ENCODE measurements around the gene MET. TPM values are rescaled to one million over a fixed set of nuclear protein-coding genes. Genes with fewer than 3 reads are reported as not detected.

Gene MET
- total RNA-seq, 2 donors from 2014 or later: 15.8 to 18.6 TPM

- Histone ChIP-seq H3K27ac (no peak overlapping the region), H3K4me1 (ENCODE audit: control insufficient read depth in 1 of 2, low read depth in 2 of 2) (peaks cover 0 to 7% of the 10 kb centered on the region in 2 donors), H3K36me3 (no peaks in the 10 kb centered on the region), H3K27me3 (replicated peaks; ENCODE audit: insufficient read depth) (no peaks in the 10 kb centered on the region), H3K9me3 (no peaks in the 10 kb centered on the region), H3K4me3 (no peak overlapping the region)
- no peak for TF ChIP-seq CTCF (IDR thresholded peaks at IDR 0.05)
- ATAC-seq (ENCODE audit: insufficient number of reproducible peaks, low FRiP score, low read depth) (no peak), DNase-seq (ENCODE audit: low spot score) (no peak)
Observed at GRCh38 chr7:116705419-116705818, 33.4 kb downstream of the MET start.

- Histone ChIP-seq H3K27me3 (replicated peaks; ENCODE audit: insufficient read depth) (no peaks in the 10 kb centered on the region), H3K4me3 (peak overlapping the region; percentile 35), H3K9me3 (no peaks in the 10 kb centered on the region), H3K4me1 (ENCODE audit: control insufficient read depth in 1 of 2, low read depth in 2 of 2) (peaks cover 0 to 7% of the 10 kb centered on the region in 2 donors), H3K36me3 (no peaks in the 10 kb centered on the region), H3K27ac (peak overlapping the region in 1 of 2 donors; percentile 21)
- ATAC-seq (ENCODE audit: insufficient number of reproducible peaks, low FRiP score, low read depth): no peak
- TF ChIP-seq CTCF (IDR thresholded peaks at IDR 0.05): no peak
- no peak for DNase-seq (ENCODE audit: low spot score)
Observed at GRCh38 chr7:116706668-116707126, 34.7 kb downstream of the MET start.

GRCh38 chr7:116707289-116707688, 35.3 kb downstream of the MET start:
- Histone ChIP-seq H3K9me3 (no peaks in the 10 kb centered on the region), H3K4me3 (no peak overlapping the region), H3K4me1 (ENCODE audit: control insufficient read depth in 1 of 2, low read depth in 2 of 2) (peaks cover 0 to 7% of the 10 kb centered on the region in 2 donors), H3K36me3 (no peaks in the 10 kb centered on the region), H3K27ac (peak overlapping the region in 1 of 2 donors; percentile 21), H3K27me3 (replicated peaks; ENCODE audit: insufficient read depth) (no peaks in the 10 kb centered on the region)
- ATAC-seq (ENCODE audit: insufficient number of reproducible peaks, low FRiP score, low read depth): no peak
- no peak for TF ChIP-seq CTCF (IDR thresholded peaks at IDR 0.05)
- DNase-seq (ENCODE audit: low spot score): no peak

- Histone ChIP-seq H3K27me3 (replicated peaks; ENCODE audit: insufficient read depth) (no peaks in the 10 kb centered on the region), H3K4me1 (ENCODE audit: control insufficient read depth in 1 of 2, low read depth in 2 of 2) (peaks cover 0 to 7% of the 10 kb centered on the region in 2 donors), H3K4me3 (no peak overlapping the region), H3K9me3 (no peaks in the 10 kb centered on the region), H3K27ac (no peak overlapping the region), H3K36me3 (no peaks in the 10 kb centered on the region)
- no peak for ATAC-seq (ENCODE audit: insufficient number of reproducible peaks, low FRiP score, low read depth)
- TF ChIP-seq CTCF (IDR thresholded peaks at IDR 0.05): no peak
- no peak for DNase-seq (ENCODE audit: low spot score)
Observed at GRCh38 chr7:116708248-116708647, 36.3 kb downstream of the MET start.

GRCh38 chr7:116708861-116709260, 36.9 kb downstream of the MET start:
- no peak for DNase-seq (ENCODE audit: low spot score)
- ATAC-seq (ENCODE audit: insufficient number of reproducible peaks, low FRiP score, low read depth): no peak

More at GRCh38 chr7:116708861-116709260, 36.9 kb downstream of the MET start:
- Histone ChIP-seq H3K9me3 (no peaks in the 10 kb centered on the region), H3K4me3 (no peak overlapping the region), H3K4me1 (ENCODE audit: control insufficient read depth in 1 of 2, low read depth in 2 of 2) (peaks cover 0 to 7% of the 10 kb centered on the region in 2 donors), H3K27me3 (replicated peaks; ENCODE audit: insufficient read depth) (no peaks in the 10 kb centered on the region), H3K27ac (no peak overlapping the region), H3K36me3 (no peaks in the 10 kb centered on the region)
- no peak for TF ChIP-seq CTCF (IDR thresholded peaks at IDR 0.05)

Data from thoracic aorta (tissue), 2 donors.